ENCODE measurements around the gene SCGN.

The SCGN gene

DNA sequence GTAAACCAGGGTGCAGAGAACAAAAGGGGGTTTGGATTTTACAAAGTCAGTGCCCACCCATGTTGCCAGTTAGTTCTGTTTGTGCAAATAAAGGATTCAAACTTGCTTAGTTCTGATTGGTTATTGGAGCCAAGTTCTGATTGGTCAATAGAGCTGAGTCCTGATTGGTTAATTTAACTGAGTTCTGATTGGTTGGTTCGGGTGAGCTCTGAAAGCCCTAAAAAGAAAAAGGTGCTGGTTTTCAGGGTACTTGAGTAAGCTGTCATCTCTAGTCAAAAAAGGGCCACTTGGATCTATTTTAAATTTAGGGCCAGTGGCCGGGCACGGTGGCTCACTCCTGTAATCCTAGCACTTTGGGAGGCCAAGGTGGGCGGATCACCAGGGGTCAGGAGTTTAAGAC, 47.6 kb downstream of the SCGN start:
- no peak overlapping the region for H3K9ac ChIP-seq (ENCODE audit: low read length)
- H4K8ac ChIP-seq (ENCODE audit: low read depth, low read length): no peak overlapping the region
- H3K79me2 ChIP-seq (ENCODE audit: control insufficient read depth, insufficient read depth, low read length, poor library complexity): no peaks in the 10 kb centered on the region
- WGBS (ENCODE audit: extremely low coverage, insufficient coverage, insufficient read length): no CpG with 5 or more reads among the region's 4 CpGs
- no peak overlapping the region for H3K27ac ChIP-seq (ENCODE audit: low read depth, low read length)
- H3K4me2 ChIP-seq (ENCODE audit: low read length): no peak overlapping the region
- H2BK12ac ChIP-seq (ENCODE audit: low read length): no peak overlapping the region
- H3K14ac ChIP-seq (ENCODE audit: low read length): no peak overlapping the region
- no peak overlapping the region for H2BK120ac ChIP-seq (ENCODE audit: insufficient read depth, low read length, poor library complexity)
- H3K79me1 ChIP-seq (ENCODE audit: low read length): no peaks in the 10 kb centered on the region
- H2AFZ ChIP-seq (ENCODE audit: insufficient read depth, low read length, poor library complexity): no peak overlapping the region
- H3K9me3 ChIP-seq (ENCODE audit: insufficient read depth, low read depth, low read length): no peaks in the 10 kb centered on the region
- H3K23ac ChIP-seq (ENCODE audit: low read length): no peak overlapping the region
- no peak for DNase-seq
- no peaks in the 10 kb centered on the region for H3K36me3 ChIP-seq (ENCODE audit: control insufficient read depth in 1 of 2, insufficient read depth in 2 of 2, low read length in 2 of 2)
- no peak overlapping the region for H4K91ac ChIP-seq (ENCODE audit: low read depth, low read length)
- no peak overlapping the region for H2AK5ac ChIP-seq (ENCODE audit: low read length)
- H3K27me3 ChIP-seq (ENCODE audit: insufficient read depth, low read length): no peaks in the 10 kb centered on the region
- H3K4me3 ChIP-seq (ENCODE audit: low read depth, low read length): no peak overlapping the region
- H3K18ac ChIP-seq (ENCODE audit: low read length): no peak overlapping the region
- no peak overlapping the region for H3K4ac ChIP-seq (ENCODE audit: low read depth, low read length)
- no peaks in the 10 kb centered on the region for H3K4me1 ChIP-seq (ENCODE audit: control insufficient read depth in 1 of 2, insufficient read depth in 2 of 2, low read length in 2 of 2)
- H2BK5ac ChIP-seq (ENCODE audit: low read depth, low read length, poor library complexity): no peak overlapping the region
- no peak overlapping the region for H4K12ac ChIP-seq (ENCODE audit: low read depth, low read length)

DNA sequence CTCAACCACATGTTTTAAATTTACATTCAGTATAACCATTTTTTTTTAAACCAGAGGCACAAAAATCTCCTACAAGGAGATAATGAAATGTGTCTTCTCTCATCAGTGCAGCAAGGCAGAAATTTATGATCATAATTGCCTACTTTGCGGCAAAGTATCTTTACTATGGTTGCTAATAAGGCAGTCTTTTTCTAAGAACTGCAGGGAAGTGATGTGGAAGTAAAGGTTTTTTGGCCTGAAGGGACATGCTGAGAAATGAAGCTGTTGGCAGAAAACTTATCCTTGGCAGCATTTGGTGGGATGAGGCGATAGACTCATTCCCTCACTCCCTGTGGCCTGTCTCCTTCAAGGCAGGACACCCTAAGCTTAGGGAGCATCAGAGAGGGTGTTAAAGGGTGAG, 48.7 kb downstream of the SCGN start:
- Histone ChIP-seq H3K4me2 (ENCODE audit: low read length) (no peak overlapping the region), H2AFZ (ENCODE audit: insufficient read depth, low read length, poor library complexity) (no peak overlapping the region), H4K12ac (ENCODE audit: low read depth, low read length) (no peak overlapping the region), H3K79me1 (ENCODE audit: low read length) (no peaks in the 10 kb centered on the region), H3K18ac (ENCODE audit: low read length) (no peak overlapping the region), H2BK12ac (ENCODE audit: low read length) (no peak overlapping the region), H3K27me3 (ENCODE audit: insufficient read depth, low read length) (no peaks in the 10 kb centered on the region), H2AK5ac (ENCODE audit: low read length) (no peak overlapping the region), H3K9me3 (ENCODE audit: insufficient read depth, low read depth, low read length) (no peaks in the 10 kb centered on the region), H3K27ac (ENCODE audit: low read depth, low read length) (no peak overlapping the region), H4K8ac (ENCODE audit: low read depth, low read length) (no peak overlapping the region), H3K4me1 (ENCODE audit: control insufficient read depth in 1 of 2, insufficient read depth in 2 of 2, low read length in 2 of 2) (no peaks in the 10 kb centered on the region), H3K9ac (ENCODE audit: low read length) (no peak overlapping the region), H2BK5ac (ENCODE audit: low read depth, low read length, poor library complexity) (no peak overlapping the region), H3K23ac (ENCODE audit: low read length) (no peak overlapping the region), H3K4ac (ENCODE audit: low read depth, low read length) (no peak overlapping the region), H3K79me2 (ENCODE audit: control insufficient read depth, insufficient read depth, low read length, poor library complexity) (no peaks in the 10 kb centered on the region), H3K4me3 (ENCODE audit: low read depth, low read length) (no peak overlapping the region), H2BK120ac (ENCODE audit: insufficient read depth, low read length, poor library complexity) (no peak overlapping the region), H4K91ac (ENCODE audit: low read depth, low read length) (no peak overlapping the region), H3K14ac (ENCODE audit: low read length) (no peak overlapping the region), H3K36me3 (ENCODE audit: control insufficient read depth in 1 of 2, insufficient read depth in 2 of 2, low read length in 2 of 2) (no peaks in the 10 kb centered on the region)
- DNase-seq: no peak
- no CpG with 5 or more reads among the region's 2 CpGs for WGBS (ENCODE audit: extremely low coverage, insufficient coverage, insufficient read length)

DNA sequence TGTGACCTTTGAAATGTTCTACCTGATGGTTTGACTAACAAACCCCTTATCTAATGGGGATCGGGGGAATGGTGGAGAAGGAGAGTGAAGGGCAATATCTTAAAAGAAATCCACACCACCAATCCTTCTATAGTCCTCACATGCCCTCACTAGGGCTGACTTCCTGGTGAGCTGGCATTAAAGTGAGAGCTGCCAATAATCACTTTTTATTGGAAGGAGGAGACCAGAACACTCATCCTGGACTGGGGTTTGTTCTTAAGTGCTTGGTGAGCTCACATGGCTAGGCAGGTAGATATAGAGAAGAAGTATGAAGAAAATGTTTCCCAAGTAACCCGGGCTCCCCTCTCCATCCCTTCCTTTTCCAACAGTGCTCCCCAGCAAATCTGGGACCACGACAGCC, 49.8 kb downstream of the SCGN start:
- Histone ChIP-seq H2BK5ac (ENCODE audit: low read depth, low read length, poor library complexity) (no peak overlapping the region), H3K79me2 (ENCODE audit: control insufficient read depth, insufficient read depth, low read length, poor library complexity) (no peaks in the 10 kb centered on the region), H2AK5ac (ENCODE audit: low read length) (no peak overlapping the region), H3K14ac (ENCODE audit: low read length) (no peak overlapping the region), H2AFZ (ENCODE audit: insufficient read depth, low read length, poor library complexity) (no peak overlapping the region), H3K18ac (ENCODE audit: low read length) (no peak overlapping the region), H3K4ac (ENCODE audit: low read depth, low read length) (no peak overlapping the region), H3K9ac (ENCODE audit: low read length) (no peak overlapping the region), H3K23ac (ENCODE audit: low read length) (no peak overlapping the region), H4K91ac (ENCODE audit: low read depth, low read length) (no peak overlapping the region), H3K4me2 (ENCODE audit: low read length) (no peak overlapping the region), H3K9me3 (ENCODE audit: insufficient read depth, low read depth, low read length) (no peaks in the 10 kb centered on the region), H3K4me1 (ENCODE audit: control insufficient read depth in 1 of 2, insufficient read depth in 2 of 2, low read length in 2 of 2) (no peaks in the 10 kb centered on the region), H2BK12ac (ENCODE audit: low read length) (no peak overlapping the region), H4K12ac (ENCODE audit: low read depth, low read length) (no peak overlapping the region), H3K36me3 (ENCODE audit: control insufficient read depth in 1 of 2, insufficient read depth in 2 of 2, low read length in 2 of 2) (no peaks in the 10 kb centered on the region), H3K27ac (ENCODE audit: low read depth, low read length) (no peak overlapping the region), H4K8ac (ENCODE audit: low read depth, low read length) (no peak overlapping the region), H3K79me1 (ENCODE audit: low read length) (no peaks in the 10 kb centered on the region), H3K4me3 (ENCODE audit: low read depth, low read length) (no peak overlapping the region), H2BK120ac (ENCODE audit: insufficient read depth, low read length, poor library complexity) (no peak overlapping the region), H3K27me3 (ENCODE audit: insufficient read depth, low read length) (no peaks in the 10 kb centered on the region)
- WGBS (ENCODE audit: extremely low coverage, insufficient coverage, insufficient read length): no CpG with 5 or more reads among the region's 3 CpGs
- no peak for DNase-seq

DNA sequence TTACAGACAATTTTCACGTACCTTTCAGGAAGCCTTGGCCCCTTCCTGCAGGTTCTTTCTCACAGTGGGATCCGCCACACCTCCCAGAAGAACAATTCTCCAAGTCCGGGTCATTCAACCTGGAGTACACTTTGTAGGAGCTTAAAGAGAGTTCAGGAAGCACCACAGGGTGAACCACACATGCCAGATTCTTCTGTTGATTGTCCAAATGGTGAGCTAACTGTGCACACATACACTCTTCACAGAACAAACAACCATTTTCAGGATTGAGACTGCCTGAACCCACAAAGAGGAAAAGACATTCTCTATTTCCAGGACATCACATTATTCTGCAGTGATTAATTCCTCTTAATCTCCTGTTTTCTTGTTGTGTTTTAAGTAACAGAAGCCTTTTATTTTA, 51.0 kb downstream of the SCGN start:
- Histone ChIP-seq H3K9ac (ENCODE audit: low read length) (no peak overlapping the region), H3K9me3 (ENCODE audit: insufficient read depth, low read depth, low read length) (no peaks in the 10 kb centered on the region), H3K27ac (ENCODE audit: low read depth, low read length) (no peak overlapping the region), H3K4me3 (ENCODE audit: low read depth, low read length) (no peak overlapping the region), H3K4me1 (ENCODE audit: control insufficient read depth in 1 of 2, insufficient read depth in 2 of 2, low read length in 2 of 2) (no peaks in the 10 kb centered on the region), H4K91ac (ENCODE audit: low read depth, low read length) (no peak overlapping the region), H3K79me1 (ENCODE audit: low read length) (no peaks in the 10 kb centered on the region), H3K4me2 (ENCODE audit: low read length) (no peak overlapping the region), H2BK12ac (ENCODE audit: low read length) (no peak overlapping the region), H2BK120ac (ENCODE audit: insufficient read depth, low read length, poor library complexity) (no peak overlapping the region), H2AK5ac (ENCODE audit: low read length) (no peak overlapping the region), H3K4ac (ENCODE audit: low read depth, low read length) (no peak overlapping the region), H3K18ac (ENCODE audit: low read length) (no peak overlapping the region), H3K23ac (ENCODE audit: low read length) (no peak overlapping the region), H4K12ac (ENCODE audit: low read depth, low read length) (no peak overlapping the region), H3K36me3 (ENCODE audit: control insufficient read depth in 1 of 2, insufficient read depth in 2 of 2, low read length in 2 of 2) (no peaks in the 10 kb centered on the region), H3K14ac (ENCODE audit: low read length) (no peak overlapping the region), H3K79me2 (ENCODE audit: control insufficient read depth, insufficient read depth, low read length, poor library complexity) (no peaks in the 10 kb centered on the region), H3K27me3 (ENCODE audit: insufficient read depth, low read length) (no peaks in the 10 kb centered on the region), H2BK5ac (ENCODE audit: low read depth, low read length, poor library complexity) (no peak overlapping the region), H2AFZ (ENCODE audit: insufficient read depth, low read length, poor library complexity) (no peak overlapping the region), H4K8ac (ENCODE audit: low read depth, low read length) (no peak overlapping the region)
- WGBS (ENCODE audit: extremely low coverage, insufficient coverage, insufficient read length): no CpG with 5 or more reads among the region's 3 CpGs
- no peak for DNase-seq
